Muscle layer of colon (tissue), 2 donors: Measurements from ENCODE around the gene DEFB112.

ENCODE experiments used
- H3K27ac ChIP-seq: one replicate; pipeline ENCODE4 v1.7.0; 2013; ENCODE audit warnings: low read depth, mild to moderate bottlenecking, low read length, moderate library complexity
- H3K27me3 ChIP-seq, 2 donors: one replicate each; pipeline ENCODE4 v1.7.0; 2013; ENCODE audit warnings: low read length in 2 of 2, mild to moderate bottlenecking in 2 of 2; ENCODE audit not compliant: insufficient read depth in 2 of 2, control insufficient read depth in 1 of 2
- H3K36me3 ChIP-seq: one replicate; pipeline ENCODE4 v1.7.0; 2013; ENCODE audit warnings: mild to moderate bottlenecking, low read length; ENCODE audit not compliant: insufficient read depth
- H3K4me1 ChIP-seq: one replicate; pipeline ENCODE4 v1.7.0; 2013; ENCODE audit warnings: mild to moderate bottlenecking, low read length; ENCODE audit not compliant: insufficient read depth
- H3K4me3 ChIP-seq, 2 donors: one replicate each; pipeline ENCODE4 v1.7.0; 2013; ENCODE audit warnings: low read length in 2 of 2, low read depth in 1 of 2, mild to moderate bottlenecking in 1 of 2, moderate library complexity in 1 of 2
- H3K9ac ChIP-seq: one replicate; pipeline ENCODE4 v1.7.0; 2013; ENCODE audit warnings: low read length
- H3K9me3 ChIP-seq: one replicate; pipeline ENCODE4 v1.7.0; 2013; ENCODE audit warnings: mild to moderate bottlenecking, low read length
- donor health status: abdominal sarcoma.
- donor health status: Adenocarcinoma of cecum.

DEFB112 gene

GRCh38 chr6:50071921-50072320 lies 22.2 kb upstream of the DEFB112 start:
- H3K9ac ChIP-seq = no peak overlapping the region
- H3K4me3 ChIP-seq = no peak overlapping the region
- no peaks in the 10 kb centered on the region for H3K27me3 ChIP-seq
- no peak overlapping the region for H3K27ac ChIP-seq
- no peaks in the 10 kb centered on the region for H3K36me3 ChIP-seq
- H3K4me1 ChIP-seq = no peaks in the 10 kb centered on the region
- no peaks in the 10 kb centered on the region for H3K9me3 ChIP-seq

DNA sequence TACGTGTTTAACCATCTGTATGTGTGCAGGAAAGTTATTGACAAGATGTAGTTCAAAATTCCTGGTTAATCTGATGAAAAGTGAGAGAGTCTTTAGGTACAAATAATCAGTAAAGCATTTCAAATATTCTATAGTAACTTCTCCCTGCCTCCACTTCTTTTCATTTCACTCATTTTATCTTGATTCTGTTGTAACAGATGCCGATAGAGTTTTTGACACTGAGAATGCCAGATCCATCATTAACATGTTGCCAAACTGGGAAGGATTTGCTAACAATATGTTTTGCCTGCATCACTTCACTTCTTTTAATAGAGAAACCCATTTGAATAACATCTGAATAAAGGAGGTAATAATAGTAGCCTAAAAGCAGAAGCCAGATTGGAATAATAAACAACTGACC lies 20.4 kb upstream of the DEFB112 start:
- Histone ChIP-seq H3K36me3 (no peaks in the 10 kb centered on the region), H3K27ac (no peak overlapping the region), H3K27me3 (no peaks in the 10 kb centered on the region), H3K4me3 (no peak overlapping the region), H3K9ac (no peak overlapping the region), H3K9me3 (no peaks in the 10 kb centered on the region), H3K4me1 (no peaks in the 10 kb centered on the region)

GRCh38 chr6:50062051-50062450 lies 12.3 kb upstream of the DEFB112 start:
- no peaks in the 10 kb centered on the region for H3K36me3 ChIP-seq
- H3K4me1 ChIP-seq = no peaks in the 10 kb centered on the region
- no peak overlapping the region for H3K27ac ChIP-seq
- H3K9ac ChIP-seq = no peak overlapping the region
- no peaks in the 10 kb centered on the region for H3K27me3 ChIP-seq
- no peak overlapping the region for H3K4me3 ChIP-seq
- no peaks in the 10 kb centered on the region for H3K9me3 ChIP-seq

GRCh38 chr6:50056242-50056641 lies 6.5 kb upstream of the DEFB112 start:
- Histone ChIP-seq H3K4me3 (no peak overlapping the region), H3K36me3 (no peaks in the 10 kb centered on the region), H3K9ac (no peak overlapping the region), H3K27me3 (no peaks in the 10 kb centered on the region), H3K27ac (no peak overlapping the region), H3K4me1 (no peaks in the 10 kb centered on the region), H3K9me3 (no peaks in the 10 kb centered on the region)

- Histone ChIP-seq H3K9me3 (no peaks in the 10 kb centered on the region), H3K36me3 (no peaks in the 10 kb centered on the region), H3K27me3 (no peaks in the 10 kb centered on the region), H3K4me3 (no peak overlapping the region), H3K27ac (no peak overlapping the region), H3K4me1 (no peaks in the 10 kb centered on the region), H3K9ac (no peak overlapping the region)
These were observed 2.7 kb downstream of the DEFB112 start for GRCh38 chr6:50047026-50047425.

- H3K4me1 ChIP-seq = no peaks in the 10 kb centered on the region
- no peaks in the 10 kb centered on the region for H3K9me3 ChIP-seq
- no peaks in the 10 kb centered on the region for H3K36me3 ChIP-seq
- H3K27ac ChIP-seq = no peak overlapping the region
- no peak overlapping the region for H3K4me3 ChIP-seq
- no peak overlapping the region for H3K9ac ChIP-seq
- no peaks in the 10 kb centered on the region for H3K27me3 ChIP-seq
These were observed 18.8 kb downstream of the DEFB112 start for GRCh38 chr6:50030777-50031562.

- Histone ChIP-seq H3K9me3 (no peaks in the 10 kb centered on the region), H3K27ac (no peak overlapping the region), H3K36me3 (no peaks in the 10 kb centered on the region), H3K4me3 (no peak overlapping the region), H3K9ac (no peak overlapping the region), H3K4me1 (no peaks in the 10 kb centered on the region), H3K27me3 (no peaks in the 10 kb centered on the region)
These were observed 19.4 kb downstream of the DEFB112 start for GRCh38 chr6:50030350-50030749.

DNA sequence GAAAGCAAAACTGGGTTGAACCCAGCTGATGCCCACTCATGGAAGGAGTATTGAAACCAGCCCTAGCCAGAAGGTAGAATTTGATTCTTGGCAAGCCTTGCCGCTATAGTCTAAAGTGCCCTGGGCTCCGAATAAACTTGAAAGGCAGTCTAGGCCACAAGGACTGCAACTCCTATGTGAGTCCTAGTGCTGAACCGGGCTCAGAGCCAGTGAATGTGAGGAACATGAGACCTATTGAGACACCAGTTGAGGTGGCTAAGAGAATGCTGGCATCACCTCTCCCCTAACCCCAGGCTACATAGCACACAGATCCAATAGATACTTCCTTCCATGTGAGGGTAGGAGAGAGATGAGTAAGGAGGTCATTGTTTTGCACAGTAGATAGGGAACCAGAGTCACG lies 24.5 kb downstream of the DEFB112 start:
- Histone ChIP-seq H3K4me1 (no peaks in the 10 kb centered on the region), H3K9me3 (no peaks in the 10 kb centered on the region), H3K27ac (no peak overlapping the region), H3K36me3 (no peaks in the 10 kb centered on the region), H3K4me3 (no peak overlapping the region), H3K27me3 (no peaks in the 10 kb centered on the region), H3K9ac (no peak overlapping the region)

GRCh38 chr6:50021894-50022293 lies 27.8 kb downstream of the DEFB112 start, which contains the start of gene DEFB110:
DEFB110 (minus strand) TSS chr6:50021994; CDS start chr6:50021935, 59 bp downstream.
- Histone ChIP-seq H3K4me1 (no peaks in the 10 kb centered on the region), H3K27me3 (no peaks in the 10 kb centered on the region), H3K9ac (no peak within 1 kb of the TSS), H3K27ac (no peak within 1 kb of the TSS), H3K9me3 (no peaks in the 10 kb centered on the region), H3K36me3 (no peaks in the 10 kb centered on the region), H3K4me3 (no peak within 1 kb of the TSS)

DNA sequence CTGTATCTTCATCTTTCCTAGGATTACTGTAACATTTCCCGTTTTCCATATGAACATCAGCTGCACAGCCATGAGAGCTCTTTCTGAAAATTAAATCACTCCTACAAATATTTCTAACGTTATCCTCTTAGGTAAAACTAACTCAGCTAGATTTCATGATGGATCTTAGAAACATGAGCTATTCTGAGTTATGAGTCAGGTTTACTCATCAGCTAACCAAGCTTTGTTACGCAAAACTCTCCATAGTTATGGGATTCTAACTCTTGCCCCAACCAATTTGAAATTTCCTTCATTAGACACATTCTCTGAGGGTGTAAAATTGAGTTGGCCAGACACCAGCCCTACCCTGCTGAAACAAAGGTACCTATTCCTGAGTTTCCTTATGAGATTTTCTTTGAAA lies 41.9 kb downstream of the DEFB112 start:
- Histone ChIP-seq H3K4me1 (no peaks in the 10 kb centered on the region), H3K9me3 (no peaks in the 10 kb centered on the region), H3K36me3 (no peaks in the 10 kb centered on the region), H3K4me3 (no peak overlapping the region), H3K9ac (no peak overlapping the region), H3K27ac (no peak overlapping the region), H3K27me3 (no peaks in the 10 kb centered on the region)

DNA sequence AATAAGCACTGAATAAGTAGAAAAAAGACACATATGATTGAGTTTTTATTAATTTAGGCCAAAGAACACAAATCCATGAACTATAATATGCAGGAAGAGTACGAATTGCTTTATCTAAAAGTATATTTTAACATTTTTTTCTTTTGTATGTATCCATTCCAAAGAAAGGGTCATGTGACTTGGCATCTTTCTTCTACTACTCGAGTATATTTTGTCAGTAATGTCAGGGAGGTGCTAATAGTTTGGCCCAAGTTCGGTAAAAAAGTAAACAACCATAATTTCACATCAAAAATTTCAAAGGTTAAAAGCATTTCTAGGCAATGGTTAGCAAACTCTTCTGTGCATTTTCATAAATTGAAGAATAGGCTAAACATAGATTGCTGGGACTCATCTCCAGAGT lies 46.6 kb downstream of the DEFB112 start:
- Histone ChIP-seq H3K9ac (no peak overlapping the region), H3K4me3 (no peak overlapping the region), H3K4me1 (no peaks in the 10 kb centered on the region), H3K36me3 (no peaks in the 10 kb centered on the region), H3K27me3 (no peaks in the 10 kb centered on the region), H3K27ac (no peak overlapping the region), H3K9me3 (no peaks in the 10 kb centered on the region)

DNA sequence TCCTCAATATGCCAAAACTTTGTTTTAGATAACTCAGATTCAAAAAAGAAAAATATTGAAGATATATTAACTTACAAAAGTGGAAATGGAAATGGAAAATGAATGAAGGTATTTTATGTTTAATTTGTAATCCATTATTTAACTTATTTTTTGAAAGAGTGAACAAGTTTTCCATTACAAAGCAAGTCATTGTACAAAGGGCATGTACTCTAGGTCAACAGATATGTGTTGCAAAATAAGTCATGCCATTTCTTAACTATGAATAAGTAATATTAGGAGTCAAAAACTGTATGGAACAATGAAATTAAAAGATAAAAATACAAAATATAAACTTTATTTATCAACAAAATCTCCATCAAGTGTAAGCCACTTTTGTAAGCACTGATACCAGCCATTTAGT lies 54.5 kb downstream of the DEFB112 start:
- no peaks in the 10 kb centered on the region for H3K4me1 ChIP-seq
- no peaks in the 10 kb centered on the region for H3K27me3 ChIP-seq
- no peak overlapping the region for H3K27ac ChIP-seq
- H3K4me3 ChIP-seq = no peak overlapping the region
- no peak overlapping the region for H3K9ac ChIP-seq
- no peaks in the 10 kb centered on the region for H3K9me3 ChIP-seq
- no peaks in the 10 kb centered on the region for H3K36me3 ChIP-seq
